DOHH2 (cell line): ENCODE results near the gene MTG1.
"Not testable (repeated sequence)": the region's sequence is repeated elsewhere in the genome, so short reads cannot be mapped to it uniquely, and the experiment has no call there.

Experiments
- CTCF ChIP-seq: fragments of 200-600 bp; sonication (generic); IDR thresholded peaks from one replicate; pipeline ENCODE4 v1.5.1; 2014; ENCODE audit warnings: antibody characterized with exemption, mild to moderate bottlenecking, low read depth, low read length; ENCODE audit not compliant: poor library complexity, severe bottlenecking
- EZH2phosphoT487 ChIP-seq: fragments of 200-600 bp; sonication (generic); IDR thresholded peaks from 2 replicates; pipeline ENCODE4 v1.6.1; 2017; ENCODE audit warnings: borderline replicate concordance, mild to moderate bottlenecking, antibody characterized with exemption, low read length, moderate library complexity, mixed read lengths

- TF ChIP-seq CTCF, EZH2phosphoT487: not testable (repeated sequence)
Measured at GRCh38 chr10:133429571-133429970, 35.6 kb downstream of the MTG1 start.
